H1 (cell line): ENCODE measurements around the gene GREB1. TPM values are rescaled to one million over a fixed set of nuclear protein-coding genes. Genes with fewer than 3 reads are reported as not detected.

ENCODE experiments used
- CTCF ChIA-PET: fragments of 300-600 bp; sonication (Branson Sonifier 250); formaldehyde crosslinking; loops from one replicate; lab custom pipeline; 2021; ENCODE audit not compliant: partially characterized antibody; lab: Charles Lee
- POLR2A ChIA-PET: fragments of 300-600 bp; sonication (Branson Sonifier 250); formaldehyde crosslinking; loops from one replicate; lab custom pipeline; 2021; ENCODE audit warnings: inconsistent platforms; ENCODE audit not compliant: partially characterized antibody; lab: Charles Lee
- DNase-seq, 2 experiments: peaks; one replicate each; pipeline versions ENCODE4 v3.0.0 to v3.0.0-alpha.2; 2010 to 2022; ENCODE audit warnings: low spot score in 2 of 2, low read depth in 1 of 2, mixed read lengths in 1 of 2
- FAIRE-seq: peaks from 2 replicates; lab custom pipeline; 2011; peaks lifted over from hg19 to GRCh38; lab: Jason Lieb, UNC
- H2AFZ ChIP-seq: 2 replicates; pipeline ENCODE4 v1.8.1; 2012; ENCODE audit warnings: low read length, inconsistent platforms
- H2AK5ac ChIP-seq: 2 replicates; pipeline ENCODE4 v1.6.1; 2013; ENCODE audit warnings: low read depth, low read length
- H2BK120ac ChIP-seq: replicated peaks from 2 replicates; pipeline ENCODE3; 2013; ENCODE audit warnings: low read depth, low read length, inconsistent platforms
- H2BK12ac ChIP-seq: 2 replicates; pipeline ENCODE4 v1.6.1; 2013; ENCODE audit warnings: low read depth, low read length
- H2BK15ac ChIP-seq: 2 replicates; pipeline ENCODE4 v1.6.1; 2013; ENCODE audit warnings: low read length
- H2BK20ac ChIP-seq: 2 replicates; pipeline ENCODE4 v1.6.1; 2013; ENCODE audit warnings: low read length
- H2BK5ac ChIP-seq: 2 replicates; pipeline ENCODE4 v1.6.1; 2013; ENCODE audit warnings: low read depth, low read length
- H3K14ac ChIP-seq: 2 replicates; pipeline ENCODE4 v1.6.1; 2013; ENCODE audit warnings: inconsistent platforms; ENCODE audit not compliant: insufficient read length
- H3K18ac ChIP-seq: 2 replicates; pipeline ENCODE4 v1.6.1; 2013; ENCODE audit warnings: low read length; ENCODE audit errors: extremely low read depth
- H3K23ac ChIP-seq: 2 replicates; pipeline ENCODE4 v1.6.1; 2013; ENCODE audit warnings: inconsistent platforms; ENCODE audit not compliant: insufficient read length
- H3K23me2 ChIP-seq: 2 replicates; pipeline ENCODE4 v1.6.1; 2013; ENCODE audit warnings: low read depth, low read length
- H3K27ac ChIP-seq: 2 replicates; pipeline ENCODE4 v1.6.1; 2011; ENCODE audit warnings: low read depth, low read length, inconsistent platforms
- H3K27me3 ChIP-seq, 4 experiments: replicated peaks in 1 of 4; 1 replicate in 1 of 4; 2 replicates in 3 of 4; pipeline versions ENCODE4 v1.6.1 to v1.8.1; 2011 to 2013; ENCODE audit warnings: low read length in 3 of 4, mild to moderate bottlenecking in 3 of 4, inconsistent platforms in 2 of 4, mixed read lengths in 2 of 4, moderate library complexity in 1 of 4; ENCODE audit not compliant: control insufficient read depth in 3 of 4, insufficient read depth in 3 of 4; ENCODE audit errors: extremely low read depth in 1 of 4
- H3K36me3 ChIP-seq, 4 experiments: 2 replicates each; pipeline versions ENCODE4 v1.6.1 to v1.8.1; 2011 to 2013; ENCODE audit warnings: mild to moderate bottlenecking in 4 of 4, low read length in 3 of 4, moderate library complexity in 2 of 4, control low read depth in 1 of 4, inconsistent platforms in 1 of 4; ENCODE audit not compliant: insufficient read depth in 4 of 4, control insufficient read depth in 2 of 4
- H3K4ac ChIP-seq: replicated peaks from 2 replicates; pipeline ENCODE3; 2013; ENCODE audit warnings: low read length, low read depth, mixed read lengths, inconsistent platforms; ENCODE audit not compliant: insufficient read length
- H3K4me1 ChIP-seq, 4 experiments: replicated peaks in 1 of 4; 1 replicate in 1 of 4; 2 replicates in 3 of 4; pipeline versions ENCODE4 v1.6.1 to v1.8.1; 2011 to 2013; ENCODE audit warnings: low read length in 3 of 4, inconsistent platforms in 2 of 4, mixed read lengths in 1 of 4; ENCODE audit not compliant: insufficient read depth in 4 of 4, control insufficient read depth in 3 of 4
- H3K4me2 ChIP-seq, 2 experiments: 2 replicates each; pipeline versions ENCODE4 v1.6.1 to v1.8.1; 2011 to 2013; ENCODE audit warnings: low read depth in 2 of 2, low read length in 2 of 2, control low read depth in 1 of 2, inconsistent platforms in 1 of 2, mild to moderate bottlenecking in 1 of 2; ENCODE audit not compliant: insufficient read depth in 1 of 2
- H3K4me3 ChIP-seq, 4 experiments: fragments of 200-600, 300-600 bp in 1 of 4; sonication (generic), shearing (Covaris generic), sonication (Bioruptor Twin) in 1 of 4; 2 replicates each; pipeline versions ENCODE4 v1.5.1 to v1.8.1; 2011 to 2016; ENCODE audit warnings: low read length in 4 of 4, low read depth in 3 of 4, control low read depth in 2 of 4, inconsistent platforms in 2 of 4, mild to moderate bottlenecking in 2 of 4, mixed read lengths in 1 of 4, moderate library complexity in 1 of 4; ENCODE audit not compliant: insufficient read depth in 2 of 4; ENCODE audit errors: extremely low read depth in 1 of 4
- H3K56ac ChIP-seq: replicated peaks from 2 replicates; pipeline ENCODE3; 2013; ENCODE audit warnings: low read depth, mild to moderate bottlenecking, mixed read lengths, low read length, inconsistent platforms; ENCODE audit not compliant: insufficient read length
- H3K79me1 ChIP-seq: 2 replicates; pipeline ENCODE4 v1.6.1; 2013; ENCODE audit warnings: low read depth, low read length, control low read depth
- H3K79me2 ChIP-seq, 2 experiments: 2 replicates each; pipeline versions ENCODE4 v1.6.1 to v1.8.1; 2012 to 2013; ENCODE audit warnings: low read length in 2 of 2, mild to moderate bottlenecking in 2 of 2, inconsistent platforms in 1 of 2; ENCODE audit not compliant: insufficient read depth in 2 of 2, control insufficient read depth in 1 of 2
- H3K9ac ChIP-seq, 4 experiments: replicated peaks in 1 of 4; 1 replicate in 1 of 4; 2 replicates in 3 of 4; pipeline versions ENCODE4 v1.6.1 to v1.8.1; 2011 to 2013; ENCODE audit warnings: low read depth in 3 of 4, low read length in 3 of 4, control low read depth in 2 of 4, mild to moderate bottlenecking in 2 of 4, moderate library complexity in 2 of 4, inconsistent platforms in 1 of 4; ENCODE audit errors: extremely low read depth in 1 of 4
- H3K9me3 ChIP-seq, 2 experiments: 2 replicates each; pipeline versions ENCODE4 v1.6.1 to v1.8.1; 2012 to 2013; ENCODE audit warnings: mild to moderate bottlenecking in 2 of 2, moderate library complexity in 2 of 2, control low read depth in 1 of 2, inconsistent platforms in 1 of 2, low read depth in 1 of 2, low read length in 1 of 2, mixed read lengths in 1 of 2; ENCODE audit not compliant: insufficient read depth in 2 of 2
- H4K20me1 ChIP-seq, 2 experiments: replicated peaks in 1 of 2; 2 replicates each; pipeline versions ENCODE3 to v1.8.1; 2011 to 2013; ENCODE audit warnings: inconsistent platforms in 2 of 2, low read length in 2 of 2, mild to moderate bottlenecking in 1 of 2; ENCODE audit not compliant: insufficient read depth in 2 of 2, control insufficient read depth in 1 of 2
- H4K5ac ChIP-seq: 2 replicates; pipeline ENCODE4 v1.6.1; 2013; ENCODE audit warnings: low read length, low read depth, mixed read lengths, inconsistent platforms; ENCODE audit not compliant: insufficient read length
- H4K8ac ChIP-seq: 2 replicates; pipeline ENCODE4 v1.8.0; 2013; ENCODE audit warnings: mild to moderate bottlenecking, moderate library complexity, low read length, inconsistent platforms; ENCODE audit not compliant: insufficient read depth; ENCODE audit errors: extremely low read depth
- H4K91ac ChIP-seq: replicated peaks from 2 replicates; pipeline ENCODE3; 2013; ENCODE audit warnings: low read length, mixed read lengths, inconsistent platforms; ENCODE audit not compliant: insufficient read length
- CEBPB ChIP-seq: IDR thresholded peaks from 2 replicates; pipeline ENCODE4 v1.6.1; 2012; ENCODE audit warnings: low read depth, low read length
- POLR2A ChIP-seq, 2 experiments: IDR thresholded peaks; 1 replicate in 1 of 2; 2 replicates in 1 of 2; pipeline ENCODE4 v1.6.1; 2011; ENCODE audit warnings: low read depth in 2 of 2, low read length in 2 of 2, mild to moderate bottlenecking in 2 of 2; ENCODE audit errors: control extremely low read depth in 1 of 2
- SAP30 ChIP-seq: fragments of 300-600 bp; sonication (generic); IDR thresholded peaks from 2 replicates; pipeline ENCODE4 v1.7.1; 2012; ENCODE audit warnings: low read length, moderate library complexity, mild to moderate bottlenecking, inconsistent platforms; ENCODE audit not compliant: insufficient read depth, insufficient replicate concordance
- WGBS, 2 experiments: shearing (Covaris generic) in 1 of 2; methylation state at CpG; one replicate each; pipeline versions ENCODE4 v1.1.6 to v1.1.7; 2013 to 2015; ENCODE audit warnings: low lambda C conversion rate in 2 of 2, mixed read lengths in 2 of 2, inconsistent platforms in 1 of 2, low coverage in 1 of 2, missing lambda C conversion rate in 1 of 2; ENCODE audit not compliant: insufficient replicate concordance in 2 of 2, insufficient coverage in 1 of 2, insufficient read length in 1 of 2; ENCODE audit errors: extremely low coverage in 1 of 2, missing lambda C conversion rate in 1 of 2; 5-methylcytosine and 5-hydroxymethylcytosine counted together
- polyA plus RNA-seq, 7 experiments: library from polyadenylated mRNA; depleted of rRNA in 3 of 7; stranded (reverse) in 5 of 7; unstranded in 2 of 7; fragments of >200 nt in 5 of 7; fragments of 200-250 nt in 2 of 7; gene quantifications; 1 replicate in 5 of 7; 2 replicates in 1 of 7; 4 replicates in 1 of 7; pipeline versions ENCODE4 v1.2.1 to v1.2.3, GENCODE V29; 2011 to 2013; ENCODE audit warnings: missing spikeins in 2 of 7, mixed read lengths in 2 of 7
- total RNA-seq: library from RNA; stranded (reverse); fragmentation: NEBNext Ultra II Directional; extraction: Animal tissue kit (Norgen Biotek cat#: 25700); gene quantifications from 2 replicates; pipeline ENCODE4 v1.2.1, GENCODE V29; 2021

GREB1 gene
- total and polyA plus RNA-seq, 2 of the 8 experiments (the other 6 are each of a cell fraction or from before 2014, with no cell fraction given), result 7.9 to 43.4 TPM

GRCh38 chr2:11629851-11630250, 96.0 kb downstream of the GREB1 start:
- no peaks in the 10 kb centered on the region for H3K79me2 ChIP-seq
- no peak overlapping the region for H2AFZ ChIP-seq
- 92% methylated on average over 11 of the region's 11 CpGs; no CpG with 5 or more reads in 1 of the 2 experiments for WGBS, 2 experiments
- H3K27ac ChIP-seq, result no peak overlapping the region
- no peak overlapping the region for H4K91ac ChIP-seq
- no peaks in the 10 kb centered on the region for H3K4me1 ChIP-seq
- ChIA-PET POLR2A (interaction anchor here (0.6 kb wide), 1 partner anchor 304 kb away, joined by 4 read pairs; no protein-coding TSS in a partner anchor), CTCF (interaction anchor here (0.5 to 3.5 kb wide), 10 partner anchors 11 to 153 kb away, joined by 3 to 18 read pairs (median 4); partner anchors contain the start of gene GREB1)
- TF ChIP-seq CEBPB, result no peak
- no peak for TF ChIP-seq SAP30
- no peak for TF ChIP-seq POLR2A (IDR thresholded peaks at IDR 0.05; ENCODE audit: control extremely low read depth in 1 of 2, low read depth in 2 of 2, low read length in 2 of 2)
- H4K5ac ChIP-seq, result no peak overlapping the region
- no peak overlapping the region for H2BK20ac ChIP-seq
- no peak overlapping the region for H2AK5ac ChIP-seq
- H3K36me3 ChIP-seq, result peaks cover 7 to 36% (median 27%) of the 10 kb centered on the region in 4 experiments
- H3K4me2 ChIP-seq, result no peak overlapping the region
- H3K56ac ChIP-seq, result no peak overlapping the region
- no peak overlapping the region for H3K9ac ChIP-seq
- H2BK15ac ChIP-seq, result no peak overlapping the region
- no peak overlapping the region for H3K14ac ChIP-seq
- peaks cover 0 to 8% of the 10 kb centered on the region in 2 experiments; a peak in 3 of 4 replicates for H3K9me3 ChIP-seq
- H3K27me3 ChIP-seq, result no peaks in the 10 kb centered on the region
- H2BK120ac ChIP-seq, result no peak overlapping the region
- H3K18ac ChIP-seq, result no peak overlapping the region
- peaks cover 0 to 4% of the 10 kb centered on the region in 2 experiments for H4K20me1 ChIP-seq
- no peak overlapping the region for H3K4ac ChIP-seq
- H3K23me2 ChIP-seq, result no peaks in the 10 kb centered on the region
- FAIRE-seq, result no peak
- no peak overlapping the region for H3K4me3 ChIP-seq
- DNase-seq, result no peak
- no peak overlapping the region for H3K23ac ChIP-seq
- no peak overlapping the region for H2BK5ac ChIP-seq
- no peak overlapping the region for H2BK12ac ChIP-seq
- H4K8ac ChIP-seq, result no peak overlapping the region
- H3K79me1 ChIP-seq, result no peaks in the 10 kb centered on the region
